GM18517 (cell line): Measurements from ENCODE around the gene DNAH3.
"Not testable (repeated sequence)": the region's sequence is repeated elsewhere in the genome, so short reads cannot be mapped to it uniquely, and the experiment has no call there.

Experiments
- ATAC-seq: cut with Tn5 transposase; IDR thresholded peaks from one replicate; pipeline ENCODE4 v1.9.1; 2021; ENCODE audit warnings: mild to moderate bottlenecking, moderate library complexity; ENCODE audit not compliant: unreplicated experiment

The DNAH3 gene

GRCh38 chr16:21130811-21131210, 19.8 kb downstream of the DNAH3 start:
- ATAC-seq: no peak

GRCh38 chr16:21128991-21129390, 21.7 kb downstream of the DNAH3 start:
- no peak for ATAC-seq

DNA sequence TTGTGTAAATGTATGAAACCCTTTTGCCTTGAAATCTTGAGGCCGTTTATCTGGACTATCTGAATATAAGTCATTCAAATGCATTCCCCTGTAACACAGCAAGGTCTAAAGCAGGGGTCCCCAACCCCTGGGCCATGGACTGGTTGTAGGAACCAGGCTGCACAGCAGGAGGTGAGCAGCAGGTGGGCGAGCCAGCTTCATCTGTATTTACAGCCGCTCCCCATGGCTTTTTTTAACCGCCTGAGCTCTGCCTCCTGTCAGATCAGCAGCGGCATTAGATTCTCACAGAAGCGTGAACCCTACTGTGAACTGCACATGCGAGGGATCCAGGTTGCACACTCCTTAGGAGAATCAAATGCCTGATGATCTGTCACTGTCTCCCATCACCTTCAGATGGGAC, 24.1 kb downstream of the DNAH3 start:
- no peak for ATAC-seq

GRCh38 chr16:21125191-21125590, 25.5 kb downstream of the DNAH3 start:
- ATAC-seq: no peak

DNA sequence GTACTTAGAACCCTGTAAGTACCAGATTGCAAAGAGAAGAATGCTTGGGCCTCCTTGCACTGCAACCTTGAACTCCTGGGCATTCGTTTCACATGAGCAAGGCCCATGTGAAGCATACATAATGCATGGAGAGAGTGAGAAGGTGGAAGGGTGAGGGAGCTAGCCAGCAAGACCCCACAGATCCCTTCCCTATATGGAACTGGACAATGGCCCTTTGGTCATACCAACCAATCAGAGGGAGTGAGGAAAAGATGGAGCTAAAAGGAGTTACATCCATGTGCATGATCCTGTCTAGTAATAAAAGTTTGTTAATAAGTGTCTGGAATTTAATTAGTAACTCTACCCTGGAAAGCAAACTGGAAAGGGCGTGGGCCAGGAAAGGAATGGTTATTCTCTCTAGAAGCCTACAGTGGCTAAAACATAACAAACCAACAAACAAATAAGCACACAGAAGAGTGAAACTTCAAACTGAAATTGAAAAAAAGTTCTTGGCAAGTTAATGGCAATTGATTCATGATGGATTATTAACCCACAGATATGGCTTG, 29.6 kb downstream of the DNAH3 start:
- ATAC-seq: no peak

DNA sequence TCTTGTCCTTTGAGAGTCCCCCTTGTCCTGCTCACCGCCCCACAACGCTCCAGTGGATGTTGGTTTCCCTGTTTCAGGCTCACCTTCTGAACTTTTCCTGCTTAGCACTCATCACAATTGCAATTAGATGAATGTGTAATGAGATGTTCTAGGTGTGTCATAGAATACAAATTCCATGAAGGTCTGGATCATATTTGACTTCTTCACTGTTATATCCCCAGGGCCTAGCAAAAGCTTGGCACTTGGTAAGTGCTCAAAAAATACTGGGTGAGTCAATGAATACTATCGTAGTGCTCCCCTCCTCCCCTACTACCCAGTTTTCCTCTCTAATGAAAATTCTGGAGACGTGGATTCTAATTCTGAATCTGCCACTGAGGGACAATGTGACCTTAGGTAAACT, 33.1 kb downstream of the DNAH3 start:
- no peak for ATAC-seq

- ATAC-seq: no peak
These were observed 34.4 kb downstream of the DNAH3 start for GRCh38 chr16:21116148-21116693.

DNA sequence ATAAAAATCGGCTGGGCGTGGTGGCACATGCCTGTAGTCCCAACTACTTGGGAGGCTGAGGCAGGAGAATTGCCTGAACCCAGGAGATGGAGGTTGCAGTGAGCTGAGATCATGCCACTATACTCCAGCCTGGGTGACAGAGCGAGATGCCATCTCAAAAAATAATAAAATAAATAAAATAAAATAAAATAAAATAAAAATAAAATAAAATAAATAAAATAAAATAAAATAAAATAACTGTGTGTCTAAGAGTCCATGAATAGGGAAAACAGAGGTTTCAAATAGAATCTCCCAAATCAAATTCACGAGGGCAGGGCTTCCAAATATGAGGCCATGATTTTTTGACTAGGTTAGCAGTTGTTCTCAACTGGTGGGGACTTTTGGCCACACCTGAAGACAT, 35.1 kb downstream of the DNAH3 start:
- ATAC-seq: not testable (repeated sequence)

DNA sequence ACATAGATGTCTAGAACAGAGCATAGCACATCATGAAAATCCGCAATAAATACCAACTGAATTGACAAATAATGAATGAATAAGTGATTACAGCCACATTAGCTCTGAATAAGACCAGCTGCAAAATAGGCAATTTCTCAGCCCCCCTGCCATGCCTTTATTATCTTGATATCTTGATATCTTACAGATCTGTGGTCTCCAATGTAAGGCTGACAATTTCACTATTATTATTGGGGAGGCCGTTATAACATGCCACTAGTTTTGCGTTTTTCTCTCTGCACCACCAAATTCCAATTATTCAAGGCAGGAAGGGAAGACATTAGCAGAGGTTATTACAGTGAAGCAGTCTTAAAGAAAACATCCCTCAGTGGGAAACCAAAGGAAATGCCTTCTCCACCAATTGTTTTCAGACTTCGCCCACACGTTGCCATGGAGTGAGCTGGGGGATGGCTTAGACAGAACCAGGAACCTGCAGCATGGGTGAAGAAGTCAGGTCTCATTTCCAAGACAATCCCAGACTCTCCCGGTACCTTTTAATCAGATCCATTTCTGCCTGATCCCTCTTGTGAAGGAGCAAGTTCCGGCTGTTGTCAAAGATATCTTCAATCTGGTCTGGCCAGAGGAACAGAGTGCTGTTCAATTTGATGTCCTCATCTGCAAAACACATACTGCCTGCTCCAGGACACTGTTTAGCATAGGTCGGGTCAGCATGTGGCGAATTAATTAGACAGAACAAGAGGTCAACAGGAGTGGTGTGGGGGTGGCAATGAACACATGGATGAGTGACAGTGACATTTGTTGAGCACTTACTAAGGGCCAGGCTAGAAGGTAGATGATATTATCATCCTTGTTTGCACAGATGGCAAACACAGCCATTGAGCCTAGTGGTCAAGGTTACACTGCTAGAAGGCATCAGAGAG, 46.4 kb downstream of the DNAH3 start:
- no peak for ATAC-seq

GRCh38 chr16:21101631-21102420, 48.8 kb downstream of the DNAH3 start:
- ATAC-seq: no peak

DNA sequence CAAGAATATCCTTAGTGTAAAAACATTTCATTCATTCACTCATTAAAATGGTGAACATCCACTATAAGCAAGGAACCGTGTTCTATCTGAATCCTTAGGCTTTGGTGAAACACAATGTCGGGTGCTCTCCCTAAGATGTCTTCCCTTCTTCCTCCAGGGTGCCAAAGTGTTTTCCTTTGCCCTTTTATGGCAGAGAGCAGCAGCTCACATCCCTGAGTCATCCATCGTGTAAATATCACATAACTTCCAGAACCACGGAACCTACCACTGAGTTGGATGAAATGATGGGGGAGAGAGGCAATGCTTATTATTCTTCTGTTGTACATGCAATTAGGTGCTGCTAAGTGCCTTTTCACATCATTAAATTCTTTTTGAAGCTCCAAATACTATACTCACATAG, 50.2 kb downstream of the DNAH3 start:
- ATAC-seq: no peak

GRCh38 chr16:21097151-21097550, 53.5 kb downstream of the DNAH3 start:
- no peak for ATAC-seq

- not testable (repeated sequence) for ATAC-seq
These were observed 55.9 kb downstream of the DNAH3 start for GRCh38 chr16:21094719-21095118.

- no peak for ATAC-seq
These were observed 57.7 kb downstream of the DNAH3 start for GRCh38 chr16:21092951-21093350.

- ATAC-seq: no peak
These were observed 61.8 kb downstream of the DNAH3 start for GRCh38 chr16:21088646-21089538.

DNA sequence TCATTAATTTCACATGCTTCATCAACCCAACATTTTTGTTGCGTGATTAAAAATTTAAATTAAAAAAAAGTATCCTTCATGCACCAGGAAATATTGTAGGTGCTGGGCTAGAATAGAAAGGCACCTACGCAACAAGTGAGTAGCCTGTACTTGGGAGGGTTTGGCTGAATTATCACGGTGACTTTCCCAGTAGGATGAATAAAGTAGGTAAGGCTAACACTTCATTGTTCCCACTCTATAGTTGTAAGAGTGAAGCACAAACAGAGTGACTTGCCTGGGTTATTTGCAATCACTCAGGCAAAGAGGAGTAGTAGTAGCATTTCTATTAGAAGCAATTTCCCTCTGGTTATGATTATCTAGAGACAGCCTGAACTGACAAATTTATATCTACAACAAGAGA, 62.5 kb downstream of the DNAH3 start:
- ATAC-seq: no peak

DNA sequence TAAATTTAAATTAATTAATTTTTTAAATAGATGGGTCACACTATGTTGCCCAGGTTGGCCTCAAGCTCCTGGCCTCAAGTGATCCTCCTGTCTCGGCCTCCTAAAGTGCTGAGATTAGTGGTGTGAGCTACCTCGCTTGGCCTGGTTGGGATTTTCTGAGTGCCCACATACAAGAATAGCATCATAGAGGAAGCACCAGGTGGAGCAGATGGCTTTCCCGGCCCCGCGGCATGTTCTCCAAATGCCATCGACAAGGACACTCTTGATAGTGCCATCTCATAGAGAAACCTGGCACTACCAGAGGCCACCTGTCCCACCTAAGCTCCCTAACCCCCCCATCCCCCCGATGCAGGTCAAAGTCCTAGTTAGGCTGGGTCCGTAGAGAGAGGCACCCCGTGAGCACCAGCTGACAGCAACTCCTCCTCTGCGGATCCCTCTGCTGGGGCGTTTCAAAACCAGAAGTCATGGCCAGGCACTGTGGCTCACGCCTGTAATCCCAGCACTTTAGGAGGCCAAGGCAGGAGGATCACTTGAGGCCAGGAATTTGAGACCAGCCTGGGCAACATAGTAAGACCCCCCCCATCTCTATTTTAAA, 65.9 kb downstream of the DNAH3 start:
- no peak for ATAC-seq

- no peak for ATAC-seq
These were observed 66.8 kb downstream of the DNAH3 start for GRCh38 chr16:21083729-21084268.

- no peak for ATAC-seq
These were observed 69.3 kb downstream of the DNAH3 start for GRCh38 chr16:21081329-21081728.

GRCh38 chr16:21078563-21078962, 72.1 kb downstream of the DNAH3 start:
- no peak for ATAC-seq
